ENCODE measurements around the gene CAPZB.
"Not testable (repeated sequence)": the region's sequence is repeated elsewhere in the genome, so short reads cannot be mapped to it uniquely, and the experiment has no call there.

DNA sequence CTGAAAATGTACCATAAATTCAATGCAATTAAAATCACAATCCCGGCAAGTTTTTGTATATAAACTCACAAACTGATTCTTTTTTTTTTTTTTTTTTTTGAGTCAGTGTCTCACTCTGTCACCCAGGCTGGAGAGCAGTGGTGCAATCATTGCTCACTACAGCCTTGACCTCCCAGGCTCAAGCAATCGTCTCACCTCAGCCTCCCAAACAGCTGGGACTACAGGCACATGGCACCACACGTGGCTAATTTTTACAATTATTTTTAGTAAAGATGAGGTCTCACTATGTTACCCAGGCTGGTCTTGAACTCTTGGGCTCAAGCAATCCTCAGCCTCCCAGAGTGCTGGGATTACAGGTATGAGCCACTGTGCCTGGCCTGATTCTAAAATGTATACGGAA lies 12.1 kb upstream of the CAPZB start:
- not testable (repeated sequence) for TF ChIP-seq CTCF (IDR thresholded peaks at IDR 0.05 in 8 of 11, conservative IDR thresholded peaks at IDR 0.05 in 3 of 11); POLR2AphosphoS5 (IDR thresholded peaks at IDR 0.05); POLR2A (IDR thresholded peaks at IDR 0.05)

Data from spleen (tissue), 7 donors.